Stimulated activated CD4-positive, alpha-beta T cell treated with anti-CD3 and anti-CD28 coated beads, Interleukin-15, amount 100 ng/mL, for 24 hours (primary cell): ENCODE measurements around the gene GPX1.

Experiments
- DNase-seq: peaks from one replicate; pipeline ENCODE4 v3.0.0-alpha.2; 2020

The GPX1 gene

GRCh38 chr3:49310677-49311076 lies 47.5 kb downstream of the GPX1 start:
- no peak for DNase-seq
